ENCODE results near the gene GPT2.

Gene GPT2

DNA sequence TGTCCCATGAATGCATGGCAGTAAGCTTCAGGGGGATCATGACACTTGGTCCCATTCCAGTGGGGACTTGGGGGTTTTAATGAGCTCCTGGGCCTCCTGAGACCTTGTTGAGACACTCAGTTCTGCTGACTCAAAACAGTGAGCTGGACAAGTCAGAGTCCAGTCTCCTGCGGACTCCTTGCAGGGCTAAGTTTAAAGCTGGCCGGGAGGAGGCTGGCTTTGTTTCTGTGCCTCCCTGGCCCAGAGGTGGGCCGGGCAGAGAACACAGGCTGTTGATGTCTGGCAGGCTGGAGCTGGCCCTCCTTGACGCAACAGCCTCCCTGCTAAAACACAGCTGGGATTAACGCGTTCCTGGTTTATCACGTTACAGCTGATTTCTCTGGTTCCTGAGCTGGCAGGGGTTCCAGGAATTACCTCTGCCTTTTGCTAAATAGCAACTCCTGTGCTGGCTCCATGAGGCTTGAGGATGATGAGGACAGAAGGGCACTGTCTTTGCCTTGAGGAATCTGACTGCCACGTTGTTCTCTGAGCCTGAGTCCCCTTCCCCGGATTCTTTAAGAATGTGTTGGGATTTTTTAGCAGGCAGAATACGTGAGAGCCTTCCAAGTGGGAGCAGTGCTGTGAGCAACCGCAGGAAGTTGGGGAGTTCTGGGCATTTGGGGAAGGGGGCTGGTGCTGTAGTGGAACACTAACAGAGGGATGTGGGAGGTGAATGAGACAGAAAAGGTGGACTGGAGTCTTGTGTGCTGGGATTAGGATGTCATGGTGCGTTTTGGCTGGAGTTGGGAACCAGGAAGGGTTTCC, 2.0 kb downstream of the GPT2 start:
- Histone ChIP-seq H3K36me3 (ENCODE audit: control insufficient read depth in 1 of 2, insufficient read depth in 2 of 2, low read length in 2 of 2) (no peaks in the 10 kb centered on the region), H3K4me1 (ENCODE audit: control insufficient read depth in 1 of 2, insufficient read depth in 2 of 2, low read length in 2 of 2) (peaks cover 10 to 19% of the 10 kb centered on the region in 2 donors), H3K27ac (ENCODE audit: low read depth, low read length) (no peak overlapping the region), H3K9me3 (ENCODE audit: control insufficient read depth in 1 of 2, low read length in 2 of 2) (no peaks in the 10 kb centered on the region), H3K27me3 (ENCODE audit: control insufficient read depth in 1 of 2, insufficient read depth in 2 of 2, low read length in 2 of 2) (peaks cover 0 to 9% of the 10 kb centered on the region in 2 donors), H3K4me3 (ENCODE audit: low read depth in 1 of 2, low read length in 2 of 2) (no peak overlapping the region), H3K9ac (ENCODE audit: low read depth in 1 of 2, low read length in 2 of 2) (no peak overlapping the region)

DNA sequence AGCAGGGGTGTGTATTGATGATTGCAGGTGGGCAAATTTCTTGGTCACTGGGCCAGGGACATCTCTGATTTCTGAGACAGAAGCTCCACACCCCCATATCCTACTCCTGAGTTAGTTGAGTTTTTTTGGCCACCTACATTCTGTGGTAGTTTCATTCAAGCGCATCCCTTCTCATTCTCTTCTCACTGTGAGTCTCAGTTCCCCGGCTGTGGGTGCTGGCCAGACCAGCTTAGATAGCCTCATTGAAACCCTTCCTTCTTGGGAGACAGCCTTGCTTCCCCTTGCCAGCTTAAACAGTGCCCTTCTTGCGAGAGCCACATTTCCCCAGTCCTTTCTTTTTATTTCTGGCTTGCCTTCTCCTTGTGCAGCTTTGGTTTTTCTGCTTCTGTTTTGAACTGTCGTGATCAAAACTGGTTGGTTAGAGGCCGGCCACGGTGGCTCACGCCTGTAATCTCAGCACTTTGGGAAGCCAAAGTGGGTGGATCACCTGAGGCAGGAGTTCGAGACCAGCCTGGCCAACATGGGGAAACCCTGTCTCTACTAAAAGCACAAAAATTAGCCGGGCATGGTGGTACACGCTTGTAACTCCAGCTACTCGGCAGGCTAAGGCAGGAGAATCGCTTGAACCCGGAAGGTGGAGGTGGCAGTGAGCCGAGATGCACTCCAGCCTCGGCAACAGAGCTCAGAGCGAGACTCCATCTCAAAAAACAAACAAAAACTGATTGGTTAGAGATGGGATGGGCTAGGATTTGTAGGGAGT, 2.8 kb downstream of the GPT2 start:
- Histone ChIP-seq H3K36me3 (ENCODE audit: control insufficient read depth in 1 of 2, insufficient read depth in 2 of 2, low read length in 2 of 2) (no peaks in the 10 kb centered on the region), H3K4me1 (ENCODE audit: control insufficient read depth in 1 of 2, insufficient read depth in 2 of 2, low read length in 2 of 2) (peaks cover 10 to 19% of the 10 kb centered on the region in 2 donors), H3K27ac (ENCODE audit: low read depth, low read length) (no peak overlapping the region), H3K9me3 (ENCODE audit: control insufficient read depth in 1 of 2, low read length in 2 of 2) (no peaks in the 10 kb centered on the region), H3K27me3 (ENCODE audit: control insufficient read depth in 1 of 2, insufficient read depth in 2 of 2, low read length in 2 of 2) (peaks cover 0 to 9% of the 10 kb centered on the region in 2 donors), H3K4me3 (ENCODE audit: low read depth in 1 of 2, low read length in 2 of 2) (no peak overlapping the region), H3K9ac (ENCODE audit: low read depth in 1 of 2, low read length in 2 of 2) (no peak overlapping the region)

DNA sequence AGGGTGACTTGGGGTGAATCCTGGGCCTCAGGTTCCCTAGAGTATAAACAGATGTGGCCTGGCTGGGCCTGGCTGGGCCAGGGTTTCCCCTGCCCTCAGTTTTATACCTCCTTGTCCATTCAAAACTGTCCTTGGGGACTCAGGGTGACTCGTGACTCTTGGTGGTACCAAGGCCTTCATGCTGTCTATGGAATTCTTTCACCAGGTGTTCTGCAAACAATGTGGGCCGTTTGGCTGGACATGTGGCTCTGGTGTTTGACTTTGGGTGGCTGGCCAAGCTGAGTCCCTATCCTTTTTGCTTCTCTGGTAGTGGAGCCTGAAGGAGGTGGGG, 3.3 kb downstream of the GPT2 start:
- Histone ChIP-seq H3K36me3 (ENCODE audit: control insufficient read depth in 1 of 2, insufficient read depth in 2 of 2, low read length in 2 of 2) (no peaks in the 10 kb centered on the region), H3K9me3 (ENCODE audit: control insufficient read depth in 1 of 2, low read length in 2 of 2) (no peaks in the 10 kb centered on the region), H3K4me3 (ENCODE audit: low read depth in 1 of 2, low read length in 2 of 2) (no peak overlapping the region), H3K27ac (ENCODE audit: low read depth, low read length) (no peak overlapping the region), H3K9ac (ENCODE audit: low read depth in 1 of 2, low read length in 2 of 2) (no peak overlapping the region), H3K27me3 (ENCODE audit: control insufficient read depth in 1 of 2, insufficient read depth in 2 of 2, low read length in 2 of 2) (peaks cover 0 to 7% of the 10 kb centered on the region in 2 donors), H3K4me1 (ENCODE audit: control insufficient read depth in 1 of 2, insufficient read depth in 2 of 2, low read length in 2 of 2) (peaks cover 10 to 19% of the 10 kb centered on the region in 2 donors)

GRCh38 chr16:46889245-46889941, 5.2 kb downstream of the GPT2 start:
- Histone ChIP-seq H3K27ac (ENCODE audit: low read depth, low read length) (no peak overlapping the region), H3K9ac (ENCODE audit: low read depth in 1 of 2, low read length in 2 of 2) (no peak overlapping the region)

GRCh38 chr16:46889942-46890300, 5.8 kb downstream of the GPT2 start:
- H3K4me1 ChIP-seq (ENCODE audit: control insufficient read depth in 1 of 2, insufficient read depth in 2 of 2, low read length in 2 of 2), result peaks cover 3 to 6% of the 10 kb centered on the region in 2 donors
- no peaks in the 10 kb centered on the region for H3K27me3 ChIP-seq (ENCODE audit: control insufficient read depth in 1 of 2, insufficient read depth in 2 of 2, low read length in 2 of 2)
- no peak overlapping the region for H3K27ac ChIP-seq (ENCODE audit: low read depth, low read length)
- H3K9ac ChIP-seq (ENCODE audit: low read depth in 1 of 2, low read length in 2 of 2), result no peak overlapping the region
- no peak overlapping the region for H3K4me3 ChIP-seq (ENCODE audit: low read depth in 1 of 2, low read length in 2 of 2)
- H3K36me3 ChIP-seq (ENCODE audit: control insufficient read depth in 1 of 2, insufficient read depth in 2 of 2, low read length in 2 of 2), result no peaks in the 10 kb centered on the region
- H3K9me3 ChIP-seq (ENCODE audit: control insufficient read depth in 1 of 2, low read length in 2 of 2), result no peaks in the 10 kb centered on the region

More at GRCh38 chr16:46889245-46889941, 5.2 kb downstream of the GPT2 start:
- Histone ChIP-seq H3K27me3 (ENCODE audit: control insufficient read depth in 1 of 2, insufficient read depth in 2 of 2, low read length in 2 of 2) (no peaks in the 10 kb centered on the region), H3K36me3 (ENCODE audit: control insufficient read depth in 1 of 2, insufficient read depth in 2 of 2, low read length in 2 of 2) (no peaks in the 10 kb centered on the region), H3K4me1 (ENCODE audit: control insufficient read depth in 1 of 2, insufficient read depth in 2 of 2, low read length in 2 of 2) (peaks cover 3 to 8% of the 10 kb centered on the region in 2 donors), H3K9me3 (ENCODE audit: control insufficient read depth in 1 of 2, low read length in 2 of 2) (no peaks in the 10 kb centered on the region), H3K4me3 (ENCODE audit: low read depth in 1 of 2, low read length in 2 of 2) (no peak overlapping the region)

DNA sequence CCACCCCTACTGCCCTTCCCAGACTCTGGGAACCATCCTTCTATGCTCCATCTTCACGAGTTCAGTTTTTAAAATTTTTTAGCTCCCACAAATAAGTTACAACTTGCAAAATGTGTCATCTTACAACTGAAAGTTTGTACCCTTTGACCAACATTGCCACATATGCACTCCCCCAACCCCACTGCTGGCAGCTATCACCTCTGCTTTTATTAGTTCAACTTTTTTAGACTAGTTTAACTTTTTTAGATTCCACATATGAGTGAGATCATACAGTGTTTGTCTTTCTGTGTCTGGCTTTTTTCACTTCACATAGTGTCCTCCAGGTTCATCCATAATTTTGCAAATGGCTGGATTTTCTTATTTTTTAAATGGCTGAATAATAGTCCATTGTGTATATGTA, 7.7 kb downstream of the GPT2 start:
- Histone ChIP-seq H3K27ac (ENCODE audit: low read depth, low read length) (no peak overlapping the region), H3K36me3 (ENCODE audit: control insufficient read depth in 1 of 2, insufficient read depth in 2 of 2, low read length in 2 of 2) (no peaks in the 10 kb centered on the region), H3K9ac (ENCODE audit: low read depth in 1 of 2, low read length in 2 of 2) (no peak overlapping the region), H3K9me3 (ENCODE audit: control insufficient read depth in 1 of 2, low read length in 2 of 2) (no peaks in the 10 kb centered on the region), H3K4me1 (ENCODE audit: control insufficient read depth in 1 of 2, insufficient read depth in 2 of 2, low read length in 2 of 2) (peaks cover 3 to 5% of the 10 kb centered on the region in 2 donors), H3K27me3 (ENCODE audit: control insufficient read depth in 1 of 2, insufficient read depth in 2 of 2, low read length in 2 of 2) (no peaks in the 10 kb centered on the region), H3K4me3 (ENCODE audit: low read depth in 1 of 2, low read length in 2 of 2) (no peak overlapping the region)

- Histone ChIP-seq H3K4me3 (ENCODE audit: low read depth in 1 of 2, low read length in 2 of 2) (no peak overlapping the region), H3K9me3 (ENCODE audit: control insufficient read depth in 1 of 2, low read length in 2 of 2) (no peaks in the 10 kb centered on the region), H3K36me3 (ENCODE audit: control insufficient read depth in 1 of 2, insufficient read depth in 2 of 2, low read length in 2 of 2) (no peaks in the 10 kb centered on the region), H3K27me3 (ENCODE audit: control insufficient read depth in 1 of 2, insufficient read depth in 2 of 2, low read length in 2 of 2) (no peaks in the 10 kb centered on the region), H3K9ac (ENCODE audit: low read depth in 1 of 2, low read length in 2 of 2) (no peak overlapping the region), H3K4me1 (ENCODE audit: control insufficient read depth in 1 of 2, insufficient read depth in 2 of 2, low read length in 2 of 2) (peaks cover 3 to 5% of the 10 kb centered on the region in 2 donors), H3K27ac (ENCODE audit: low read depth, low read length) (no peak overlapping the region)
Measured at GRCh38 chr16:46894036-46894672, 10.0 kb downstream of the GPT2 start.

GRCh38 chr16:46895399-46896313, 11.5 kb downstream of the GPT2 start:
- Histone ChIP-seq H3K36me3 (ENCODE audit: control insufficient read depth in 1 of 2, insufficient read depth in 2 of 2, low read length in 2 of 2) (no peaks in the 10 kb centered on the region), H3K4me3 (ENCODE audit: low read depth in 1 of 2, low read length in 2 of 2) (no peak overlapping the region), H3K4me1 (ENCODE audit: control insufficient read depth in 1 of 2, insufficient read depth in 2 of 2, low read length in 2 of 2) (no peaks in the 10 kb centered on the region), H3K9me3 (ENCODE audit: control insufficient read depth in 1 of 2, low read length in 2 of 2) (no peaks in the 10 kb centered on the region), H3K27ac (ENCODE audit: low read depth, low read length) (no peak overlapping the region), H3K9ac (ENCODE audit: low read depth in 1 of 2, low read length in 2 of 2) (no peak overlapping the region), H3K27me3 (ENCODE audit: control insufficient read depth in 1 of 2, insufficient read depth in 2 of 2, low read length in 2 of 2) (no peaks in the 10 kb centered on the region)

- H3K4me1 ChIP-seq (ENCODE audit: control insufficient read depth in 1 of 2, insufficient read depth in 2 of 2, low read length in 2 of 2), result no peaks in the 10 kb centered on the region
- no peaks in the 10 kb centered on the region for H3K27me3 ChIP-seq (ENCODE audit: control insufficient read depth in 1 of 2, insufficient read depth in 2 of 2, low read length in 2 of 2)
- H3K9ac ChIP-seq (ENCODE audit: low read depth in 1 of 2, low read length in 2 of 2), result no peak overlapping the region
- H3K9me3 ChIP-seq (ENCODE audit: control insufficient read depth in 1 of 2, low read length in 2 of 2), result no peaks in the 10 kb centered on the region
- no peaks in the 10 kb centered on the region for H3K36me3 ChIP-seq (ENCODE audit: control insufficient read depth in 1 of 2, insufficient read depth in 2 of 2, low read length in 2 of 2)
- H3K27ac ChIP-seq (ENCODE audit: low read depth, low read length), result no peak overlapping the region
- no peak overlapping the region for H3K4me3 ChIP-seq (ENCODE audit: low read depth in 1 of 2, low read length in 2 of 2)
Measured at GRCh38 chr16:46896314-46896968, 12.3 kb downstream of the GPT2 start.

All from duodenal mucosa (tissue), 2 donors.